Kidney (tissue), 14 donors: ENCODE data around the gene FBLN2. TPM values are rescaled to one million over a fixed set of nuclear protein-coding genes. Genes with fewer than 3 reads are reported as not detected.
A peak's percentile ranks its signal among the peaks of the same experiment; 100 is the strongest.
"Not testable (repeated sequence)": the region's sequence is repeated elsewhere in the genome, so short reads cannot be mapped to it uniquely, and the experiment has no call there.

ENCODE experiments used
- DNase-seq, 5 donors: peaks; one replicate each; pipeline ENCODE4 v3.0.0-alpha.2; 2013 to 2020
- FAIRE-seq: peaks from 2 replicates; lab custom pipeline; 2012; peaks lifted over from hg19 to GRCh38; lab: Jason Lieb, UNC
- H3K27ac ChIP-seq, 2 donors: one replicate each; pipeline ENCODE4 v1.7.0; 2013; ENCODE audit warnings: low read depth in 2 of 2, low read length in 2 of 2, inconsistent platforms in 1 of 2
- H3K27me3 ChIP-seq: one replicate; pipeline ENCODE4 v1.7.1; 2013; ENCODE audit warnings: low read length, inconsistent platforms; ENCODE audit not compliant: control insufficient read depth, insufficient read depth
- H3K36me3 ChIP-seq, 3 donors: one replicate each; pipeline versions ENCODE4 v1.7.0 to v1.7.1; 2013; ENCODE audit warnings: low read length in 3 of 3, control low read depth in 1 of 3, inconsistent platforms in 1 of 3; ENCODE audit not compliant: insufficient read depth in 3 of 3, control insufficient read depth in 2 of 3
- H3K4me1 ChIP-seq, 3 donors: one replicate each; pipeline versions ENCODE4 v1.7.0 to v1.7.1; 2013; ENCODE audit warnings: low read length in 3 of 3, inconsistent platforms in 1 of 3, low read depth in 1 of 3; ENCODE audit not compliant: control insufficient read depth in 2 of 3, insufficient read depth in 2 of 3
- H3K4me3 ChIP-seq, 3 donors: one replicate each; pipeline versions ENCODE4 v1.7.0 to v1.8.1; 2013; ENCODE audit warnings: low read length in 3 of 3, control low read depth in 1 of 3, inconsistent platforms in 1 of 3
- H3K9ac ChIP-seq, 3 donors: one replicate each; pipeline versions ENCODE4 v1.7.0 to v1.7.1; 2013; ENCODE audit warnings: low read length in 3 of 3, control low read depth in 1 of 3, inconsistent platforms in 1 of 3
- H3K9me3 ChIP-seq, 3 donors: one replicate each; pipeline versions ENCODE4 v1.7.0 to v1.7.1; 2013; ENCODE audit warnings: low read length in 3 of 3, control low read depth in 1 of 3, inconsistent platforms in 1 of 3; ENCODE audit not compliant: control insufficient read depth in 2 of 3, insufficient read depth in 1 of 3
- intact Hi-C: fragments of 100-400 bp; cut with DNase I; formaldehyde crosslinking; loops from one replicate; pipeline ENCODE4 v1.11.1; 2022
- polyA plus RNA-seq: library from polyadenylated mRNA; stranded (reverse); fragments of 350-450 nt; fragmentation: Illumina TruSeq; extraction: RNeasy Lipid Tissue Mini Kit (QIAGEN cat#74804); gene quantifications from one replicate; pipeline ENCODE4 v1.2.3, GENCODE V29; 2014; ENCODE audit warnings: low read depth, low replicate concordance; ENCODE audit not compliant: insufficient read depth
- total RNA-seq: library from RNA; stranded (reverse); fragmentation: NEBNext Ultra II Directional; extraction: Animal tissue kit (Norgen Biotek cat#: 25700); gene quantifications from one replicate; pipeline ENCODE4 v1.2.1, GENCODE V29; 2021
- TF ChIP-seq, protein P1 (sequence below): IDR thresholded peaks from 3 replicates; pipeline ENCODE4 v1.5.1; 2012; ENCODE audit warnings: mild to moderate bottlenecking, moderate library complexity, borderline replicate concordance; ENCODE audit not compliant: insufficient read depth; ENCODE audit errors: extremely low read depth
- donor health status: control.
- donor health status: control.
- donor health status: control.
- donor health status: control.
- donor health status: control.
- donor health status: DM: yes; HTN: yes; CAD: no.
- donor health status: Normal renal cell carcinoma (clear cell type).

Gene FBLN2
- total and polyA plus RNA-seq, 2 donors from 2014 or later, result 3.2 to 43.4 TPM

DNA sequence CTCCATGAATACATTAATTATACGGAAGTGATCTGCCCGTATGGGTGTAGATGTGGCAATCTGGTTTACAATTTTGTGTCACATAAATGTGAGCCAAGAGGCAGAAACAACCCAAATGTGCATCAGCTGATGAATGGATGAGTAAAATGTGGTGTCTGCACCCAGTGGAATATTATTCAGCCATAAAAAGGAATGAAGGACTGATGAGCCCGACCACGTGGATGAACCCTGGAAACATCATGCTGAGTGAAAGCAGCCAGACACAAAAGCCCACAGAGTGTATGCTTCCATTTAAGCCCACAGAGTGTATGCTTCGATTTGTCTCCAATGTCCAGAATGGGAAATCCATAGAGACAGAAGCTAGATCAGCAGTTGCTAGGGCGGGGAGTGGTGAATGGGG lies 27.6 kb upstream of the FBLN2 start:
- intact Hi-C loops, result no loop called here
- TF ChIP-seq, protein P1, sequence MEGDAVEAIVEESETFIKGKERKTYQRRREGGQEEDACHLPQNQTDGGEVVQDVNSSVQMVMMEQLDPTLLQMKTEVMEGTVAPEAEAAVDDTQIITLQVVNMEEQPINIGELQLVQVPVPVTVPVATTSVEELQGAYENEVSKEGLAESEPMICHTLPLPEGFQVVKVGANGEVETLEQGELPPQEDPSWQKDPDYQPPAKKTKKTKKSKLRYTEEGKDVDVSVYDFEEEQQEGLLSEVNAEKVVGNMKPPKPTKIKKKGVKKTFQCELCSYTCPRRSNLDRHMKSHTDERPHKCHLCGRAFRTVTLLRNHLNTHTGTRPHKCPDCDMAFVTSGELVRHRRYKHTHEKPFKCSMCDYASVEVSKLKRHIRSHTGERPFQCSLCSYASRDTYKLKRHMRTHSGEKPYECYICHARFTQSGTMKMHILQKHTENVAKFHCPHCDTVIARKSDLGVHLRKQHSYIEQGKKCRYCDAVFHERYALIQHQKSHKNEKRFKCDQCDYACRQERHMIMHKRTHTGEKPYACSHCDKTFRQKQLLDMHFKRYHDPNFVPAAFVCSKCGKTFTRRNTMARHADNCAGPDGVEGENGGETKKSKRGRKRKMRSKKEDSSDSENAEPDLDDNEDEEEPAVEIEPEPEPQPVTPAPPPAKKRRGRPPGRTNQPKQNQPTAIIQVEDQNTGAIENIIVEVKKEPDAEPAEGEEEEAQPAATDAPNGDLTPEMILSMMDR, result no peak
- Histone ChIP-seq H3K4me1 (no peaks in the 10 kb centered on the region), H3K4me3 (no peak overlapping the region), H3K36me3 (no peaks in the 10 kb centered on the region), H3K9ac (no peak overlapping the region), H3K27ac (no peak overlapping the region), H3K27me3 (no peaks in the 10 kb centered on the region), H3K9me3 (no peaks in the 10 kb centered on the region)
- no peak for FAIRE-seq
- DNase-seq, result no peak

DNA sequence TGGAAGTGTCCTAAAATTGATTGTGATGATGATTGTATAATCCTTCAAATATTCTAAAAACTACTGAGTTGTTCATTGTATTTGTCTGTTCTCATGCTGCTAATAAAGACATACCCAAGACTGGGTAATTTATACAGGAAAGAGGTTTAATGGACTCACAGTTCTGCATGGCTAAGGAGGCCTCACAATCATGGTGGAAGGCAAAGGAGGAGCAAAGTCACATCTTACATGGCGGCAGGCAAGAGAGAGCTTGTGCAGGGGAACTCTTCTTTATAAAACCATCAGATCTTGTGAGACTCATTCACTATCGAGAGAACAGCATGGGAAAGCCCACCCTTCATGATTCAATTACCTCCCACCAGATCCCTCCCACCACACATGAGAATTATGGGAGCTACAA lies 27.2 kb upstream of the FBLN2 start:
- H3K27ac ChIP-seq, H3K4me3 ChIP-seq, H3K27me3 ChIP-seq, H3K9me3 ChIP-seq, H3K36me3 ChIP-seq, H3K9ac ChIP-seq, H3K4me1 ChIP-seq, FAIRE-seq, intact Hi-C loops, DNase-seq: not testable (repeated sequence)

DNA sequence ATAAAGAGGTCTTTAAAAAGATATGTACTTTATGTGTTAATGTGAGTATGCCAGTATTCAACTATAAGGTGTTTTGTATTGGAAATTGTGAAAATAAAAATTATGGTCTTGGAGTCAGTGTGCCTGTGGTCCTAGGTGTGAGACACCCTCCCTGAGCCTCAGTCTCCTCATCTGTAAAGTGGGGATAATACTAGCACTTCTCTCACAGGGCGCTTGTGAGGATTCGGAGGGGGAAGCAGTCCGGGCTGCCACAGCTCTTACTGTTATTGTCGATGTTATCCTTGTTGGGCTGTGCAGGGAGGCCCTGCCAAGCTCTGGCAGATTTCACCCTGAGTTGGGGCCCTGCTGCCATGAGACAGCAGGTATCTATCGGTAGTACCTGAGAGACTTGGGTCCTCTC lies 26.7 kb upstream of the FBLN2 start:
- H3K9me3 ChIP-seq, result no peaks in the 10 kb centered on the region
- H3K27me3 ChIP-seq, result no peaks in the 10 kb centered on the region
- intact Hi-C loops, result no loop called here
- no peaks in the 10 kb centered on the region for H3K36me3 ChIP-seq
- TF ChIP-seq, protein P1, result no peak
- FAIRE-seq (no peak), DNase-seq (peak in 1 of 5 donors; percentile 19)
- no peak overlapping the region for H3K27ac ChIP-seq
- no peaks in the 10 kb centered on the region for H3K4me1 ChIP-seq
- H3K4me3 ChIP-seq, result no peak overlapping the region
- H3K9ac ChIP-seq, result no peak overlapping the region

DNA sequence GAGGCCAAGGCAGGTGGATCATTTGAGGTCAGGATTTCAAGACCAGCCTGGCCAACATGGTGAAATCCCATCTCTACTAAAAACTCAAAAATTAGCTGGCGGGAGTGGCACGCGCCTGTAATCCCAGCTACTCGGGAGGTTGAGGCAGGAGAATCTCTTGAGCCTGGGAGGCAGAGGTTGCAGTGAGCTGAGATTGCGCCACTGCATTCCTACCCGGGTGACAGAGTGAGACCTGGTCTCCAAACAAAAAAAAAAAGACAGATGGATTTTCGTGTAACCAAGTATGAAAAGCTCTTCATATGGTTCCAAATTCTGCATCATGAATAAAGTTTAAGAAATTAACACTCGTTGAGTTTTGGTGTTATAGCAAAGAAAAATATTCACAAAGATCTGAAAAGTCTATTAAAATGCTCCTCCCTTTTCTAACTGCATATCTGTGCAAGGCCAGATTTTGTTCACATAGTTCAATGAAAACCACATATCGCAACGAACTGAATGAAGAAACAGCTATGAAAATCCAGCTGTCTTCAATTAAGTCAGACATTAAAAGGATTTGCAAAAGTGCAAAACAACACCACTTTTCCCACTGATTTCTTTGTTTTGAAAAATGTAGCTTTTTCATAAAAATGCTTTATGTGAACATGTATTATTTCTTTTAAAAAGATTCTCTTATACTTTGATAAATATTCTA lies 23.8 kb upstream of the FBLN2 start:
- no peaks in the 10 kb centered on the region for H3K36me3 ChIP-seq
- H3K27ac ChIP-seq, result no peak overlapping the region
- H3K27me3 ChIP-seq, result no peaks in the 10 kb centered on the region
- intact Hi-C loops, result no loop called here
- TF ChIP-seq, protein P1, result no peak
- H3K9ac ChIP-seq, result no peak overlapping the region
- H3K4me1 ChIP-seq, result no peaks in the 10 kb centered on the region
- H3K9me3 ChIP-seq, result no peaks in the 10 kb centered on the region
- H3K4me3 ChIP-seq, result no peak overlapping the region
- no peak for DNase-seq
- no peak for FAIRE-seq
